Trophoblast cell (in vitro differentiated cells and primary cell): ENCODE results near the gene RAP1A.

Source experiments
- DNase-seq, 2 donors: peaks; one replicate each; pipeline ENCODE4 v3.0.0-alpha.2; 2016
- H2AFZ ChIP-seq: 2 replicates; pipeline ENCODE4 v1.6.1; 2013; ENCODE audit warnings: low read length, moderate library complexity, mild to moderate bottlenecking; ENCODE audit not compliant: insufficient read depth, poor library complexity
- H2AK5ac ChIP-seq: 2 replicates; pipeline ENCODE4 v1.6.1; 2013; ENCODE audit warnings: mild to moderate bottlenecking, low read length
- H2BK120ac ChIP-seq: 2 replicates; pipeline ENCODE4 v1.6.1; 2013; ENCODE audit warnings: low read length, mild to moderate bottlenecking, moderate library complexity; ENCODE audit not compliant: insufficient read depth, poor library complexity
- H2BK12ac ChIP-seq: 2 replicates; pipeline ENCODE4 v1.6.1; 2013; ENCODE audit warnings: mild to moderate bottlenecking, low read length, moderate library complexity
- H2BK5ac ChIP-seq: 2 replicates; pipeline ENCODE4 v1.6.1; 2013; ENCODE audit warnings: low read length, low read depth, moderate library complexity, mild to moderate bottlenecking; ENCODE audit not compliant: poor library complexity
- H3K14ac ChIP-seq: 2 replicates; pipeline ENCODE4 v1.6.1; 2013; ENCODE audit warnings: mild to moderate bottlenecking, low read length
- H3K18ac ChIP-seq: 2 replicates; pipeline ENCODE4 v1.6.1; 2013; ENCODE audit warnings: mild to moderate bottlenecking, low read length
- H3K23ac ChIP-seq: 2 replicates; pipeline ENCODE4 v1.6.1; 2013; ENCODE audit warnings: low read length
- H3K27ac ChIP-seq: 2 replicates; pipeline ENCODE4 v1.5.1; 2013; ENCODE audit warnings: low read depth, mild to moderate bottlenecking, inconsistent platforms, low read length, moderate library complexity
- H3K27me3 ChIP-seq: 2 replicates; pipeline ENCODE4 v1.6.1; 2013; ENCODE audit warnings: inconsistent platforms, mild to moderate bottlenecking, low read length, moderate library complexity; ENCODE audit not compliant: insufficient read depth
- H3K36me3 ChIP-seq, 2 experiments: 1 replicate in 1 of 2; 2 replicates in 1 of 2; pipeline ENCODE4 v1.6.1; 2013; ENCODE audit warnings: low read length in 2 of 2, mild to moderate bottlenecking in 2 of 2, moderate library complexity in 1 of 2; ENCODE audit not compliant: insufficient read depth in 2 of 2, control insufficient read depth in 1 of 2
- H3K4ac ChIP-seq: 2 replicates; pipeline ENCODE4 v1.6.1; 2013; ENCODE audit warnings: low read depth, mild to moderate bottlenecking, low read length, moderate library complexity
- H3K4me1 ChIP-seq, 2 experiments: 1 replicate in 1 of 2; 2 replicates in 1 of 2; pipeline ENCODE4 v1.6.1; 2013; ENCODE audit warnings: low read length in 2 of 2, mild to moderate bottlenecking in 2 of 2, moderate library complexity in 1 of 2; ENCODE audit not compliant: insufficient read depth in 2 of 2, control insufficient read depth in 1 of 2
- H3K4me2 ChIP-seq: 2 replicates; pipeline ENCODE4 v1.6.1; 2013; ENCODE audit warnings: inconsistent platforms, mild to moderate bottlenecking, low read length, moderate library complexity
- H3K4me3 ChIP-seq: 2 replicates; pipeline ENCODE4 v1.5.1; 2013; ENCODE audit warnings: mild to moderate bottlenecking, low read depth, low read length, inconsistent platforms
- H3K79me1 ChIP-seq: one replicate; pipeline ENCODE4 v1.6.1; 2013; ENCODE audit warnings: low read length
- H3K79me2 ChIP-seq: 2 replicates; pipeline ENCODE4 v1.6.1; 2013; ENCODE audit warnings: low read length, mild to moderate bottlenecking; ENCODE audit not compliant: control insufficient read depth, insufficient read depth, poor library complexity
- H3K9ac ChIP-seq: 2 replicates; pipeline ENCODE4 v1.6.1; 2013; ENCODE audit warnings: mild to moderate bottlenecking, low read length
- H3K9me3 ChIP-seq: 2 replicates; pipeline ENCODE4 v1.6.1; 2013; ENCODE audit warnings: low read depth, mild to moderate bottlenecking, control low read depth, inconsistent platforms, low read length; ENCODE audit not compliant: insufficient read depth
- H4K12ac ChIP-seq: 2 replicates; pipeline ENCODE4 v1.6.1; 2013; ENCODE audit warnings: low read depth, mild to moderate bottlenecking, low read length, moderate library complexity
- H4K8ac ChIP-seq: 2 replicates; pipeline ENCODE4 v1.6.1; 2013; ENCODE audit warnings: low read depth, mild to moderate bottlenecking, low read length, moderate library complexity
- H4K91ac ChIP-seq: one replicate; pipeline ENCODE4 v1.6.1; 2013; ENCODE audit warnings: low read depth, mild to moderate bottlenecking, low read length, moderate library complexity
- WGBS: extraction: QIAGEN DNeasy Blood & Tissue Kit; methylation state at CpG from one replicate; pipeline ENCODE4 v1.1.7; 2013; ENCODE audit warnings: missing lambda C conversion rate; ENCODE audit not compliant: insufficient read length, insufficient coverage; ENCODE audit errors: extremely low coverage; 5-methylcytosine and 5-hydroxymethylcytosine counted together

Gene RAP1A

DNA sequence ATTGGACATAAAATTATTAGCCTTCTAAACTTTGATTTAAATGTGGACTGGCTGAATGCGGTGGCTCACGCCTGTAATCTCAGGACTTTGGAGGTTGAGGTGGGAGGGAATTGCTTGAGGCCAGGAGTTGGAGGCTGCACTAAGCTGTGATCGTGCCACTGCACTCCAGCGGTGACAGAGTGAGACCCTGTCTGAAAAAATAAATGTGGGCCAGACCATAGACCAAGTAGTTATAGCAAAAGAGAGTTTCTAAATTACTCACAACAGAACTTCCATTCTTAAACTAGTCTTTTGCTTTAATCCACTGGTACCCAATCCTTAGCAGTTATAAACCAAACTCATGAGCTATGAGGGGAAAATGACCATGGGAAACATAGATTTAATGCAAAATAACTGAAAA lies 35.2 kb downstream of the RAP1A start:
- H4K8ac ChIP-seq: no peak overlapping the region
- no peaks in the 10 kb centered on the region for H3K27me3 ChIP-seq
- H3K14ac ChIP-seq: no peak overlapping the region
- H3K4me3 ChIP-seq: no peak overlapping the region
- no peak overlapping the region for H2AFZ ChIP-seq
- no peaks in the 10 kb centered on the region for H3K4me1 ChIP-seq
- no peaks in the 10 kb centered on the region for H3K79me2 ChIP-seq
- H3K4ac ChIP-seq: no peak overlapping the region
- no peaks in the 10 kb centered on the region for H3K9me3 ChIP-seq
- H3K4me2 ChIP-seq: no peak overlapping the region
- no peak overlapping the region for H3K18ac ChIP-seq
- DNase-seq: no peak
- no peaks in the 10 kb centered on the region for H3K79me1 ChIP-seq
- H3K23ac ChIP-seq: no peak overlapping the region
- H3K36me3 ChIP-seq: peaks cover 0 to 2% of the 10 kb centered on the region in 2 experiments
- H4K91ac ChIP-seq: no peak overlapping the region
- H4K12ac ChIP-seq: no peak overlapping the region
- H2AK5ac ChIP-seq: no peak overlapping the region
- no peak overlapping the region for H2BK120ac ChIP-seq
- no peak overlapping the region for H2BK5ac ChIP-seq
- H3K9ac ChIP-seq: no peak overlapping the region
- no peak overlapping the region for H3K27ac ChIP-seq
- no peak overlapping the region for H2BK12ac ChIP-seq
- WGBS: no CpG with 5 or more reads among the region's 4 CpGs

DNA sequence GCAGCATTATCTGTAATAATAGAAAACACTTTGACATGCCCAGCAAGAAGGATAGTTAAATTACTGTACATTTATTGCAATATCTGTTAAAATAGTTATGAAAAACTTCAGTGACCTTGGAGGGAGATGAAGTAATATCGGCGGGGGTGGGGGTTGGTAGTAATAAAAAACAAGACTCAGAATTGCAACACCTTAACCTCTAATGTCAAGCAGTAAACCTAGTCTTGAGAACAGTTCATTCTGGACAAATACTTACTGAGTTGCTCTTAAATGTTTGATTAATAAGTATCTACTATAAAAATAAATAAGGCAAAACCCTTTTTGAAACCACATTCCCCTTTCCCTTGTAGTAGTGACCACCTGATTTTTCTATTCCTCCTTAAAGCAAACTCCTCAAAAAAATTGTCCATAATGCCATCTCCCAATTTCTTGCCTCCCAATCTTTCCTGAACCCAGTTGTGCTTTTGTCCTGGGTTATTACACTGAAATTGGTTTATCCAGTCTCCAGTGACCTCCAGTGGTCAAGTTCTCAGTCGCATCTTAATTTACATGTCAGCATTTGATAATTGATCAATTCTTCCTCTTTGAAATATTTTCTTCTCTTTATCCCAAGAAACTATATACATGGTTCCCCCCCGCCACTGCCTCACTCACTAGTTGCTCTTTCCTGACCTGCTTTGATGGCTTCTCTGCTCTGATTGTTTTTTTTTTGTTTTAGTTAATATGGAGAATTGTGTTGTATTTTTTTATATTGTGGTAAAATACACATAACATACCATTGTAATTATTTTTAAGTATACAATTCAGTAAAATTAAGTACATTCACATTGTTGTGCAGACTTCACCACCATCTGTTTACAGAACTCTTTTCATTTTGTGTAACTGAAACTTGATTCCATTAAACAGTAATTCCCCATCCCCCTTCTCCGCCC lies 36.8 kb downstream of the RAP1A start:
- no peak overlapping the region for H2BK12ac ChIP-seq
- H3K79me2 ChIP-seq: no peaks in the 10 kb centered on the region
- H3K27ac ChIP-seq: no peak overlapping the region
- no peak overlapping the region for H2BK5ac ChIP-seq
- H3K4ac ChIP-seq: no peak overlapping the region
- H3K79me1 ChIP-seq: no peaks in the 10 kb centered on the region
- no peak overlapping the region for H3K4me3 ChIP-seq
- no peak overlapping the region for H3K18ac ChIP-seq
- no peaks in the 10 kb centered on the region for H3K27me3 ChIP-seq
- no peak overlapping the region for H2BK120ac ChIP-seq
- no peaks in the 10 kb centered on the region for H3K4me1 ChIP-seq
- no peak overlapping the region for H2AK5ac ChIP-seq
- H4K8ac ChIP-seq: no peak overlapping the region
- no peak overlapping the region for H3K9ac ChIP-seq
- no peak overlapping the region for H4K12ac ChIP-seq
- no peak overlapping the region for H3K14ac ChIP-seq
- peaks cover 0 to 2% of the 10 kb centered on the region in 2 experiments for H3K36me3 ChIP-seq
- H2AFZ ChIP-seq: no peak overlapping the region
- peak in 1 of 2 donors; percentile 56 for DNase-seq
- no peak overlapping the region for H3K4me2 ChIP-seq
- H3K9me3 ChIP-seq: no peaks in the 10 kb centered on the region
- WGBS: no CpG with 5 or more reads among the region's 5 CpGs
- H3K23ac ChIP-seq: no peak overlapping the region
- no peak overlapping the region for H4K91ac ChIP-seq

DNA sequence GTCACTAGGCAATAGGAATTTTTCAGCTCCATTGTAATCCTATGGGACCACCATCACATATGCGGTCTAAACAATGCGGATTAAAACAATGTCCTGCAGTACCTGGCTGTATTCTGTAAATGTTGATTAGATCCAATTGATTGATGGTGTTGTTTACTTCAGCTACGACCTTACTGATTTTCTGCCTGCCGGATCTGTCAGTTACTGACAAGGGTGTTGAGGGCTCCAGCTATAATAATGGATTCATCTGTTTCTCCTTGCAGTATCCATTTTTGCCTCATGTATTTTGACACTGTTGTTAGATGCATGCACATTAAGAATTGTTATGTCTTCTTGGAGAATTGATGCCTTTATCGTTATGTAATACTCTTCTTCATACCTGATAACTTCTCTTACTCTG lies 39.0 kb downstream of the RAP1A start:
- no peak overlapping the region for H3K4me3 ChIP-seq
- no peaks in the 10 kb centered on the region for H3K79me2 ChIP-seq
- no peak overlapping the region for H2BK12ac ChIP-seq
- H3K9ac ChIP-seq: no peak overlapping the region
- H4K8ac ChIP-seq: no peak overlapping the region
- H2BK5ac ChIP-seq: no peak overlapping the region
- no peak overlapping the region for H2BK120ac ChIP-seq
- no peaks in the 10 kb centered on the region for H3K36me3 ChIP-seq
- no peak overlapping the region for H2AFZ ChIP-seq
- no peak overlapping the region for H3K23ac ChIP-seq
- no peak for DNase-seq
- no peaks in the 10 kb centered on the region for H3K79me1 ChIP-seq
- no peak overlapping the region for H3K18ac ChIP-seq
- no peak overlapping the region for H3K27ac ChIP-seq
- no peak overlapping the region for H3K4me2 ChIP-seq
- H3K9me3 ChIP-seq: no peaks in the 10 kb centered on the region
- no peaks in the 10 kb centered on the region for H3K27me3 ChIP-seq
- WGBS: no CpG with 5 or more reads among the region's 5 CpGs
- no peak overlapping the region for H4K12ac ChIP-seq
- H4K91ac ChIP-seq: no peak overlapping the region
- H3K4ac ChIP-seq: no peak overlapping the region
- H2AK5ac ChIP-seq: no peak overlapping the region
- no peaks in the 10 kb centered on the region for H3K4me1 ChIP-seq
- no peak overlapping the region for H3K14ac ChIP-seq

DNA sequence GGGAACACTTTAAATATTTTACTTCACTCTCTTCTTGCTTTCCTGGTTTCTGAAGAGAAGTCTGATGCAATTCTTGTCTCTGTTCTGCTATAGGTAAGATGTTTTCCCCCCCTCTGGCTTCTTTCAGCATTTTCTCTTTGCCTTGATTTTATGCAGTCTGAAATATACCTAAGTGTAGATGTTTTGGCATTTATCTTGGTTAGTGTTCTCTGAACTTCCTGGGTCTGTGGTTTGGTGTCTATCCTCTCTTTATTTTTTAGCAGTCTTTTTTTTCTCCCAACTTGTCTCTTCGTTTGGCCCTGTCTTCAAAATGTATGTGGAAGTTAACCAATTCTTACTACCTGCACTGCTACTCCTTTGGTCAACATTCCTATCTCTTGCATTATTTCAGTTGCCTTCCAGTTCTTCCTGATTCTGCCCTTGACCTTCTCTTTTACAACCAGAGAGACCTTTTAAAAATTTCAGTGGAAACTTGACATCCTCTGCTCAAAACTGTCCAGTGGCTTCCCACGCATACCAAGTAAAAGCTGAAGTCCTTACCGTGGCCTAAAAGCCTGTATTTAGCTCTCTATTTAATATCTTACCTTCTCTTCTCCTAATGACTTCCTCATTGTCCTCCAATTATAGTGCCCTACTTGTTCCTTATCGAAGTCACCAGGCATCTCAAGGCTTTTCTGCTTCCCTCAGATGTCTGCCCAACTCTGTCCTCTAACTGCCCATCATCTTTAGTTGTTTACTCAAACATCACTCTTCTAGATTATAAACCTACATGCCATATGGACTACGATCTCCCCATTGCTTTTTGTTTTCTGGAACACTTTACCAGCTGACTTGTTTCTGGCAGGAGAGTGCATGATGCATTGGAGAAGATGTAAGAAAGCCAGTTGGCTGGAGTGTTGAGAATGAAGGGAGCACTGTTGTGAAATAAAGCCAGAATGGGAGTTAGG lies 40.9 kb downstream of the RAP1A start:
- Histone ChIP-seq H4K91ac (no peak overlapping the region), H3K4me3 (no peak overlapping the region)
- WGBS: no CpG with 5 or more reads among the region's 5 CpGs

More for the DNA sequence above, 40.9 kb downstream of the RAP1A start:
- Histone ChIP-seq H2BK12ac (no peak overlapping the region), H3K36me3 (no peaks in the 10 kb centered on the region), H3K79me1 (no peaks in the 10 kb centered on the region), H4K12ac (no peak overlapping the region), H3K4me2 (no peak overlapping the region), H3K23ac (no peak overlapping the region), H3K14ac (no peak overlapping the region), H3K4ac (no peak overlapping the region), H3K79me2 (no peaks in the 10 kb centered on the region), H3K18ac (no peak overlapping the region), H2AK5ac (no peak overlapping the region), H2BK5ac (no peak overlapping the region), H3K9ac (no peak overlapping the region), H4K8ac (no peak overlapping the region), H2AFZ (no peak overlapping the region), H3K9me3 (no peaks in the 10 kb centered on the region), H2BK120ac (no peak overlapping the region), H3K27me3 (no peaks in the 10 kb centered on the region), H3K4me1 (no peaks in the 10 kb centered on the region), H3K27ac (no peak overlapping the region)
- peak in 1 of 2 donors; percentile 47 for DNase-seq
